ENCODE data around the gene DEPDC1B.
"Not testable (repeated sequence)": the region's sequence is repeated elsewhere in the genome, so short reads cannot be mapped to it uniquely, and the experiment has no call there.

Gene DEPDC1B

DNA sequence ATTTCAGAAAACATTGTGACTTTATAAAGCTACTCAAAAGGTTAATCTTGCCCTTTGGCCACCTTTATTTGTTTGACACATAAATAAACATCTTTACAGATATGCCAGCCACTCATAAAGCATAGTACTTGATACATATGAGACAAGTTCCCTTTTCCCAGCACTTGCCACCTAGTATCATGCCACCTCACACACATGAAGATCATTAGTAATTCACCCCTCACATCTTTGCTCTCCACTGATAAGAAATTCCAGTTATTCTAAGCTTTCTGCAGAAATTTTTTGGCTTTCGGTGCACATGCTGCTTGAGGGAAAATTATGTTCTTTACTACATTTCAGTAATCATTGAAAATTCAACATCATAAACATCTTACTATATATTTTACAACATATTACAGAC, 59.1 kb downstream of the DEPDC1B start:
- no peak for DNase-seq

DNA sequence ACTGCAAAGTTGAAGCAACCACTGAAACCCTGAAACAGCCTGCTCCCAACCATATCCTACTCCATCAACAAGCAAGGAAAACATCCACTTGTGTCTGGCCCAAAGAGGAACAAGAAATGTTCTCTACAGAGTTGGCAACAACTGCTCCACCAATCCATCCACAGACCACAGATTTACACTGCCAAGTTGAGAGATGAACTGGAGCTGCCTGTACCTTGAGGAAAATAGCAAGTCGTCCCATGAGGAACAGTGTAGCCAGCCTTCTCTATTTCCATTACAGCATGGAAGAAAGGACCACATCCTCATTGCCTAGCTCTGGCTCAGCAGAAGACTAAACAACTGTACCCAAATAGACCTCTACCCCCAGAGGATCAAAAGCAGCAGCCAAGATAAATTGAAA, 60.4 kb downstream of the DEPDC1B start:
- DNase-seq = no peak

DNA sequence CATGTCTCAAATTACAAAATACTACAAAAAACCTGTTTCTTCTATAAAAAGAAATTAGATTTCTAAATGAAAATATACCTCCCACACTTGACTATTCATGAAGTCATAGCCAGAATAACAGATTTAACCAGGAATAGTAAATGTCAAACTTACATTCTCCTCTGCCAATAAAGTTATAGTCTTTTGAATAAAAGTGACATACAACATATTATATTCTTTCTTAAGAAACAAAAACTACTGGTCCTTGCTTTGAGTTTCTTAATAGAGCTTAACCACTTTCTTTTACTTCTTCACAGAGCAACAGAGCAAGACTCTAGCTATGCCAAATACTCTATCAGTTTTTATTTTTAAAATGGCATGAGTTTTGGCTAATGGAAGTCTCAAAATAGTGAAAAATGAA, 61.7 kb downstream of the DEPDC1B start:
- no peak for DNase-seq

DNA sequence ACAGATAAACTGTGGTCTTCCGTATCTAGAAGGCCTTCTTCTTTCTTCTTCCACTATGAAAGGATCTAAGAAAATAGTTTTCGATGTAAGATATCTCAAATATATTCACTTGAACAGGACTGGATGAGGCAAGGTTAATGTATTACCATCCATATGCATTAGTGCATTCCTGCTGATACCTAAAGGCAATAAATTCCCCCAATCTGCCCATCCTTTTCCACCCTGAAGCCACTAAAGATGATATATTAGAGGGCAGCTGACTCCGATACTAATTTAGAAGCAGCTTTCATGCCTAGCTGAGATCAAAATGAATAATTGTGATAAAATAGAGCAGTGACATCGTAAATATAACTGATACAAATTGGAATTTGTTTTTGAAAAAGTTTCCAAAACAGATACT, 63.3 kb downstream of the DEPDC1B start:
- DNase-seq = no peak

DNA sequence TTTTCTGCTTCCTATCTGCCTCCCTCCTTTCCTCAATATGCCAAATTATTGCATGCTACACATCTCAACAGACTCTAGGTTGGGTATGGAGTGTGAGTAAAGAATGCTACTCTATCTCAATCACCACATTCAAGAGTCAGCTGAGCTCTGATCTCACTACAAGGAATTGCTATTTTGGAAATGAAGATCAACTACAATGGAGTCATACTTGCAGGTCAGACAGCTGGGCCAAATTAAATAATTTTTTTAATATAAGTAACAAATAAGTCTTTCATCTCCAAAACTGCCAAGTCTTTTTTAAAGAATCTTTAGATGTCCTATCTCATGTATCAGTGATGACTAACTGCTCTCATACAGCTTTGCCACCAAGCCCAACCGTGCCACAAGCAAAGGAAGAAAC, 64.0 kb downstream of the DEPDC1B start:
- no peak for DNase-seq

DNA sequence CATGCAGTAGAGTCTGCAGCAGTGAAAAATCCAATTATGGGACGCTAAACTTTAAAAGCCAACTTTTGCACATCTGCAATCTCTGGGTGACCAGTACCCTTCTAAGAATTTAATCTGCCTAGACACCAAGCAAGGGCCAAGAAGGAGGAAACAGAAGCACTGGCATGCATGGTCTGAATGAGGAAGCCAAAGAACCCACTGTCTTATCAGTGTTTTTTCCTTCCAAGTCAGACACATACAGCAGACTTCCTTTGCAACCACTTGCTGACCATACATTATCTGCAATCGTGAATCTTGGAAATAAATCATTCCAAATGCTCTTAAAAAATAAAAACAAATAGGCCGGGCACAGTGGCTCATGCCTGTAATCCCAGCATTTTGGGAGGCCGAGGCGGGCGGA, 65.9 kb downstream of the DEPDC1B start:
- no peak for DNase-seq

DNA sequence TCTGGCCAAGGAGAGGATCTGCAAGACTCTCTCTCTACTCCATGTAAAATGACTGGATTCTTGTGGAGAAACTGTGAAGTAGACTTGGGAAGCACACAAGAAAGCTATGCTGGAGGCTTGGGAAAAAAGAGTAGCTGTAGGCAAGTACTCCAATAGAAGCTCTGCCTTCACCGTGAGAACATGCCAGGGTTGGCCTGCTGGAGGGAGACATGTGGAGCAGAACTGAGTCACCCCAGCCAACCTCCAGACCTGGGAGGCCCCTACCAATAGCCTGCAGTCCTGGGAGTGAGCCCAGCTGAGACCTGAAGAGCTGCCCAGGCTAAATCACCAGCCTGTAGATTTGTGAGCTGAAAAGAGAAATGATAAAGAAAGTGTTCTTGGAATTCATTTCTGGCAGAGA, 66.6 kb downstream of the DEPDC1B start:
- DNase-seq = no peak

DNA sequence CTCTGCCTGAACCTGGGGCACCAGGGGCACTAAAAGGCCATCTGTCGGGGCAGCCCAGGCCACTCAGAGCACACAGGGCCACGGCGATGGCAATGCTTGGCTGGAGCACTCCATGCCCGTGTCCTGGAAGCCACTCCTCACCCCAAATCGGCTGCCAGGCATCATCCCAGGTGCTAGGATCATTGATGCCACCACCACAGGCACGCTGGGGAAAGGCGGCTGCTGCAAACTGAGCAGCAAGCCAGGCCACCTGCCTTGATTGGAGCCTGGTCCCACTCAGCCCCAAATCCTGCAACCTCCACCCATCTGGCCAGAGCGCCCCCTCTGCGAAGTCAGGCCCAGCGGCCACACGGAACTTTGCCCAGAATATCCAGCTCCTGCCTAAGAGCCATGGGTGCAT, 67.8 kb downstream of the DEPDC1B start:
- DNase-seq = no peak

DNA sequence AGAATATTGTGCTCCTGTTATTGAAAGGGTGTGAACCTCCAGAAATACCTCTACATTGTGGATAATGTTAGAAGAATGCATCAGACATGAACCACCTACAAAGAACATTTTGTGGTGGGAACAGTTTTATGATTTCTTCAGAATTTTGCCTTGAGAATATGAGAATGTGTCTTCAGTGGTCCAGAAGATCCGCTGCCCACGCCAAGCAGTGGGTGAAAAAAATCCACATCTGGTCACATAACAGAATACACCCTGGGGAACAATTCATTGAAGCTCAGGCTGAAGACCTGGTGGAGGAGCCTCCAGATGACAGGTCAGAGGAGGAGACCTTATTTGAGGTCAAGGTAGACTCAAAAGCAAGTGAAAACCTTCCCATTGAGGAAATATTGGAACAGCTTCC, 69.1 kb downstream of the DEPDC1B start:
- DNase-seq = no peak

DNA sequence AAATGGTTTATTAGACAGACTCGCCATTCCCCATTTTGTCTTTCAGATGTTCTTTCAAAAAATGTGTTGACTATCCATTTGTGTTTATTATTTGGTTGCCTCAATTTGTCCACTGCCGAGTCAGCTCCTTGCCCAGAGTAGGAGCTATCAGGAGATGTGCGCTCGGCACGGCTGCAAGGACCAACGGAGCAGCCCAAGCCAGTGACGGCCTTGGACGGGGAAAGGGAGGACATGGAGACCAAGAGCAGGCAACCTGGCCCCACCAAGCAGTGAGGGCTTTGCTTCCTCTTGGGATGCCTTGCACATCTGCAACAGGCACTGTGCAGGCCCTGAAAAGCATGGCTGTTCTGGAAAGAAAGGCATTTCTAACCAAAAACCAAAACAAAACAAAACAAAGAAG, 69.8 kb downstream of the DEPDC1B start:
- DNase-seq = no peak

DNA sequence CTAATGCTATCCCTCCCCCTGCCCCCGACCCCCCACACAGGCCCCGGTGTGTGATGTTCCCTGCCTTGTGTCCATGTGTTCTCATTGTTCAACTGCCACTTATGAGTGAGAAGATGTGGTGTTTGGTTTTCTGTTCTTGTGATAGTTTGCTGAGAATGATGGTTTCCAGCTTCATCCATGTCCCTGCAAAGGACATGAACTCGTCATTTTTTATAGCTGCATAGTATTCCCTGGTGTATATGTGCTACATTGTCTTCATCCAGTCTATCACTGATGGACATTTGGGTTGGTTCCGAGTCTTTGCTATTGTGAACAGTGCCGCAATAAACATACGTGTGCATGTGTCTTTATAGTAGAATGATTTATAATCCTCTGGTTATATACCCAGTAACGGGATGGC, 75.1 kb downstream of the DEPDC1B start:
- not testable (repeated sequence) for DNase-seq

DNA sequence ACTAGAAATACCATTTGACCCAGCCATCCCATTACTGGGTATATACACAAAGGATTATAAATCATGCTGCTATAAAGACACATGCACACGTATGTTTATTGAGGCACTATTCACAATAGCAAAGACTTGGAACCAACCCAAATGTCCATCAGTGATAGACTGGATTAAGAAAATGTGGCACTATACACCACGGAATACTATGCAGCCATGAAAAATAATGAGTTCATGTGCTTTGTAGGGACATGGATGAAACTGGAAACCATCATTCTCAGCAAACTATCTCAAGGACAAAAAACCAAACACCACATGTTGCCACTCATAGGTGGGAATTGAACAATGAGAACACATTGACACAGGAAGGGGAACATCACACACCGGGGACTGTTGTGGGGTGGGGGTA, 79.2 kb downstream of the DEPDC1B start:
- DNase-seq = not testable (repeated sequence)

DNA sequence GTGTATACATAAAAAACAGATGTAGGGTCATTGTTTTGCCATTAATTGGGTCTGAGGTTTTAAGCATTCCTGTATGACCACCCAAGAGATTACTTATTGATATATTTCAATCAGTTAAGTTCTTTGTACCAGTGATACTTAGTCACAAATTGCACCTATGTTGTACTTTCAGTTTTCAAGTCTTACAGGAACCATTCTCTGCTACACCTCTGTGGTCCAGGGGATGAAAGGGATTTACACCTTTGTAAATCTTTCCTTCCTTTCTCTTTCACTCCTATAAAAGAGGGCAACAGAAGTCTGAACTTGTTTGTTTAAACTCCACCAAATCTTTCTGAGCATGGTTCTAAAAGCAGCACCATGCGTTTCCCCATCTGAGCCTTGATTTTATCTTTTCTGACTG, 86.1 kb downstream of the DEPDC1B start:
- no peak for DNase-seq

DNA sequence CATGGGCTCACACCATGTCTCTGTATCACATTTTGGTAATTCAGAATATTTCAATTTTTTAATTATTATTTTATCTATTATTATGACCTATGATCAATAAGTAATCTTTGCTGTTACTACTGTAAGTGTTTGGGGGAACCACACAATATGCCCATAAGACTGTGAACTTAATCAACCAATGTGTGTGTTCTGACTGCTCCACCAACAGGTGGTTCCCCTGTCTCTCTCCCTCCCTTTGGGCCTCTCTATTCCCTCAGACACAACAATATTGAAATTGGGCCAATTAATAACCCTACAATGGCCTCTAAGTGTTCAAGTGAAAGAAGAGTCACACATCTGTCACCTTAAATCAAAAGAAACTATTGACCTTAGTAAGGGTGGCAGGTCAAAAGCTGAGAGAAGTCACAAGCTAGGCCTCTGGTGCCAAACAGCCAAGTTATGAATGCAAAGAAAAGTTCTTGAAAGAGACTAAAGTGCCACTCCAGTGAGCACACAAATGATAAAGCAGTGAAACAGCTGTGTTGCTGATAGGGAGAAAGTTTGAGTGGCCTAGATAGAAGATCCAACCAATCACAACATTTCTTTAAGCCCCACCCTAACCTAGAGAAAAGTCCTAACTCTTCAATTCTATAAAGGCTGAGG, 88.7 kb downstream of the DEPDC1B start:
- DNase-seq = no peak

DNA sequence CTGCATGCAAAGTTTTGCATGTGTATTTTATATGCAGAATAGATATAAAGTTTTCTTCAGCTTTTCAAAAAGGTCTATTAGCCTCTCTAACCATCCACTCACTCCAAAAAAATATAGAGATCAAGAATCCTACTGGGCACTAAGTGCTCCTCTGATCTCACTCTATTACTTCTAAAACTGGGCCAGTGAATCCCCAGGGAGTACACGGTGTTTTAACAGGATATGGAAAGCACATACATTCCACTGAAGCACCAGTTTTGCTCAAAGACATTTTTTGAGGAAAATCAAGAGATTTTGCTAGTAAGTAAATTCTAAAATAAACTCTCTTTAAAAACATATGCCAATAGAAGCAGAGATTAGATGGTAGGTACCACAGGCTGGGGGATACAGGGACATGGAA, 95.2 kb downstream of the DEPDC1B start:
- DNase-seq = no peak

DNA sequence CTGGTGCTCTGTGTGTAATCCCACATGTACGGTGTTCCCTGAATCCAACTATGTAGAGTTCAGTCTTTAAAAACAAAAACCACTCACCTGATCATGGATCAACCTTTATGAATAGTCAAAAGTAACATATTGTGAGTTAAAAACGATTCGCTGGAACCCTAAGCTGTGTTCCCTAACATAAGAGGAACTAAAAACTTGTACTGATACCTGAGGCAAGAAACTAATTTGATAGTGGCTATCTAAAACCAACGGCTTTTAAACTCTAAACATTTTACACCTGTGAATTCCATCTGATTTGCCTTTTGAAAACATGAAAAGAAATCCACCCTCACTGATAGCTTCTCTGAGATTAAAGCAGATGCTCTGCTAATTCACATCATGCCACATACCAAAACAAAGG, 101.5 kb downstream of the DEPDC1B start:
- DNase-seq = no peak

DNA sequence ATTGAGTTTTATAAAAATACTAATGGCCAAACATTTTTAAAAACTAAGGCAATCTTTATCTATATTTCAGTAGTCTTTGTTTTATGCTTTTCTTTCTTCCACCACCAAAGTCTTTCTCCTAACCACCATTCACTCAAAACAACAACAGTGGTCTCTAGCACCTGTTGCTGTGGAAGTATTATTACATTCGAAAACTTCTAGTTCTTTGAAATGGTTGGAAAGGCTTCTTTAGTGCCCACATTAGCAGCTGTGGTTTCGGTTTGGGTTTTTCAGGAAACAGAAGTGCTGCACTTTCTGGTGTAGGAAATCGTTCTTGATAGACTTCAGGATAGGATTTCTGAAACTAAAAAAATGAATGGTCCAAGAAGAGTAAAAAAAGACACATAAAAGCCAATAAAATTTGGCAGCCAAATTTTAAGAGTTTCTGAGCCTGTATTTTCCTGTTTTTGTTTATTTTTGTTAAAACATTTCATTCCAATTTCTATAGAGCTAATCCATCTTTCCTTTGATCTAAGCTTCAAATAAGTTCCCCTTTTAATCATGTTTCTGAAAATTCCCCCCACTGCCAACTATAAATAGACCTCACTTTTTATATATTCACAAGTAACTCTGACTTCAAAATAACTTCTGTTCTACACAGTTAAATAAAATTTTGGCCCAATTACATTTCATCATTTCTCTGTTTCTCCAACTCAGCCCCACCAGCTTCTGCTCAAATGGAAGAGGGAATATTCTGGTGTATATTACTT, 102.2 kb downstream of the DEPDC1B start:
- no peak for DNase-seq

DNA sequence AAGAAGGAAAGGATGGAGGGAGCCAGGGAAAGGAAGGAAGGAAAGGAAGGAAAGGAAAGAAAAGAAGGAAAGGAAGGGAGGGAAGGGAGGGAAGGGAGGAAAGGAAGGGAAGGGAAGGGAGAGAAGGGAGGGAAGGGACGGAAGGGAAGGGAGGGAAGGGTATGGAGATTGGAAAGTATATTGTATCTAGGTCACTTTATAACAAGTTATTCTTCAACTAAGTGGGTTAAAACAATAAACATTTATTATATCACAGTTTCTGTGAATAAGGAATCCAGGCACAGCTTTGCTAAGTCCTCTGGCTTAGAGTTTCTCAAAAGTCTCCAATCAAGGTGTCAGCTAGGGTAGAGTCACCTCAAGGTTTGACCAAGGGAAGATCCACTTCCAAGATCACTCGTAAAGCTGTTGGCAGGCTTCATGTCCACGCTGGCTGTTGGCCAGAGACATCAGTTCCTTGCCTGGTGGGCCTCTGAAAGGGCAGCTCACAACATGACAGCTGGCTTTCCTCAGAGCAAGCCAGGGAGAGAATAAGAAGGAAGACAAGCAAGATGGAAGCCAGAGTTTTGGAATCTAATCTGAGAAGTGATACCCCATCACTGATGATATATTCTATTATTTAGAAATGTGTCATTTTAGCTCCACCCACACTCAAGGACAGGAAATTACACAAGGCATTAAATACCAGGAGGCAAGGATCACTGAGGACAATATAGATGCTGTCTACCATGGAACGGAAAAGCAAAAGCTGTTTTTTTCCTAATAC, 105.1 kb downstream of the DEPDC1B start:
- no peak for DNase-seq

DNA sequence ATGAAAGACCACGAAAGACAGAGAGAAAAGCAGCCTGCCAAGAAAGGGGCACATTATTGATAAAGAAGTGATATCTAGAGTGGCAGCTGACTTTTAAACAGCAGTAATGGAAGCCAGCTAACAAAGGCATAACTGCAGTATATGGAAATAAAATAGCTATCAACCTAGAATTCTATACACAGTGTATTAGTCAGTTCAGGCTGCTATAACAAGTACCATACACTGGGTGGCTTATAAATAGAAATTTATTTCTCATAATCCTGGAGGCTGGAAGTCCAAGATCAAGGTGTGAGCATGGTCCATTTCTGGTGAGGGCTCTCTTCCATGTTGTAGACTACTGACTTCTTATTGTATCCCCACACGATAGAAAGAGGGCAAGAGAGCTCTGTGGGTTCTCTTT, 109.8 kb downstream of the DEPDC1B start:
- DNase-seq = no peak

DNA sequence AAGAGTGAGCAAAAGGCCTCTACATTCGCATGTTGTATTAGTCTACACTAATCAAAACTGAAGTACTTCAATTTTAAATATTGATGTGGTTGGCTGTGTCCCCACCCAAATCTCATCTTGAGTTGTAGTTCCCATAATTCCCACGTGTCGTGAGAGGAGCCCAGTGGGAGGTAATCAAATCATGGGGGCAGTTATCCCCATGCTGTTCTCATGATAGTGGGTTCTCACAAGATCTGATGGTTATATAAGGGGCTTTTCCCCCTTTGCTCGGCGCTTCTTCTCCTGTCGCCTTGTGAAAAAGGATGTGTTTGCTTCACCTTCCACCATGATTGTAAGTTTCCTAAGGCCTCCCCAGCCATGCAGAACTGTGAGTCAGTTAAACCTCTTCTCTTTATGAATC, 112.7 kb downstream of the DEPDC1B start:
- DNase-seq = not testable (repeated sequence)

DNA sequence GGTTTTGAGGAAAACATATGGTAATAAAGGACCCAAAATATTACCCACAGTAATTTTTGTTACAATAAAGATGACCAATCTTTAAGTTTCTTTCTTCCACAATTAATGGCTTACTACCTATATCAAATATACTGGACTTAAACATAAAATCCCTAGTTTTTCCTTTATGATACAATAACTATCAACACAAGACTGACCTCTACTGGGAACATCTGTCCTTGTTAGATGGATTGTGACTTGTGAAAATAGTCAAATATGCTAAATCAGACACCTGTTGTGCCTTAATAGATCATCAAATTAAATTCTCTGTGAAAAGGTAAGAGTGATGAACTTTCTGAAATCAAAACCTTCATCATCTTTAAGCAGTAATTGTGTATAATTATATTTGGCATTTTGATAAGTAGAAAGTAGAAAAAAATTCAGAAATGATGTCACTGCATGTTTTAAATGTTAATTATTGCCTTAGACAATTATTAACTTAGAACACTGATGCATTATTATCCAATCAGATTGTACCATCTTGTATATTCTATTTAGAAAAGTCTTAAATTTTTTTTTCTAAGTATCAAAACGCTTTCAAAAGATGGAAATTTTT, 113.6 kb downstream of the DEPDC1B start:
- no peak for DNase-seq

DNA sequence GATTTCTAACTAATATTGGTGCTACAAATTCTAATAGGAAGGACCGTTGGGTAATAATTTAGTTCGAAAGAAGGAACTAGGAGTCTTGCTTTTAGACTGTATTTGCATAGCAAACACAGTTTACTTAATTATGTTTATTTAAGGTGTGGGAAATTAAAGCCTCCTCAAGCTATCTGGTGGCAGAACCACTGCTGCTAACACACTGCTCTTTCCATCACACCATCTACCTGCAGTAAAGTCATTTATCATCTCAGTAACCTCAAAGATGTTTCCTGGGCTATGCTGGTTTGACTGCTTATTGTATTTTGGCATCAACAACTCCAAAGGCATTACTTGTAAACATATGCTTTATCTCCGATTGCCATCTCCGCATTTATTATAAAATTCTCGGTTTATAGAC, 114.3 kb downstream of the DEPDC1B start:
- no peak for DNase-seq

DNA sequence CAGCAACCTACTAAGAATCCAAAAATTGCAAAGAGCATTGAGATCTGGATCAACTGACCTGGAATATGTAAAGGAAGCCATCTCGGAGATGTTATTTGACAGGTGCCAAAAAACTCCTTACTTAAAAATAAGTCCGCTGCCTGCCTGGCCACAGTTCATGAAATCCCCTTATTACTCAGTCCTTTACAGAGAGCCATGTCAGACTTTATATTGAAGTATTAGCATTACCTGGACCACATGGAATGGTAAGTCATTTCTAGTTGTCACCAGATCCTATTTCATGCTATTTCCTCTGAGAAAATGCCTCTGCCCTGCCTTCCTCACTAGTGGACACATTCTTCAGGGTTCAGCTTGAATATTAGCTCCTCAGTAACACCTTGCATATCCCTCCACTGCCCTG, 115.7 kb downstream of the DEPDC1B start:
- no peak for DNase-seq

DNA sequence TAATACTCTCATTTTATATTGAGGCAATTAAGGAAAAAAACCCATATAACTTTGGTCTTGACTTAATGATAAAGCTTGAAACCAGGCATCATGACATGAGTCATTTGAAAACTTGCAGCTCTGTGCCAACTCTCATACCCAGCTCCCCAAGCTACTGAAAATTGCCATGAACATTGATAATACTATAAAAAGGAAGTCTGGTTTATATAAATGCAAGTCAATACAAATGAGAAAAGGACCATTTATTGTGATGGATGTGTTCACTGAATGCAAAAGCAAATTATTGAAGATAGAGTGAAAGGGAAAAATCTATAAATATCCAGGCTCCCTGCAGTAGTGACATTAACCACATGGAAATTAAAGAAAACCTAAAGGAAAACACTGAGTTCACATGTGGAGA, 116.3 kb downstream of the DEPDC1B start:
- DNase-seq = no peak
